Spleen (tissue), 11 donors: ENCODE measurements around the gene TMEM239. TPM values are rescaled to one million over a fixed set of nuclear protein-coding genes. Genes with fewer than 3 reads are reported as not detected.
A peak's percentile ranks its signal among the peaks of the same experiment; 100 is the strongest.

Experiments used
- DNase-seq: peaks from one replicate; pipeline ENCODE4 v3.0.0-alpha.2; 2020
- H3K27ac ChIP-seq, 8 donors: fragments of 200-600 bp; sonication (generic) in 7 of 8; 1 replicate in 4 of 8; 2 replicates in 4 of 8; pipeline versions ENCODE4 v1.5.0 to v1.8.0; 2016 to 2021; ENCODE audit warnings: inconsistent platforms in 4 of 8, mild to moderate bottlenecking in 4 of 8, moderate library complexity in 1 of 8
- H3K27me3 ChIP-seq, 7 donors: fragments of 200-600 bp; sonication (generic) in 6 of 7; replicated peaks in 1 of 7; 1 replicate in 4 of 7; 2 replicates in 3 of 7; pipeline versions ENCODE4 v1.5.0 to v1.8.0; 2016 to 2021; ENCODE audit warnings: inconsistent platforms in 3 of 7, mild to moderate bottlenecking in 1 of 7
- H3K36me3 ChIP-seq, 6 donors: fragments of 200-600 bp; sonication (generic) in 5 of 6; 1 replicate in 4 of 6; 2 replicates in 2 of 6; pipeline versions ENCODE4 v1.5.0 to v1.8.0; 2016 to 2021; ENCODE audit warnings: inconsistent platforms in 2 of 6
- H3K4me1 ChIP-seq, 6 donors: fragments of 200-600 bp; sonication (generic) in 5 of 6; 1 replicate in 3 of 6; 2 replicates in 3 of 6; pipeline versions ENCODE4 v1.5.0 to v1.8.0; 2016 to 2021; ENCODE audit warnings: inconsistent platforms in 3 of 6
- H3K4me3 ChIP-seq, 8 donors: fragments of 200-600 bp; sonication (generic) in 7 of 8; 1 replicate in 4 of 8; 2 replicates in 4 of 8; pipeline versions ENCODE4 v1.5.0 to v1.8.0; 2016 to 2021; ENCODE audit warnings: inconsistent platforms in 4 of 8, mild to moderate bottlenecking in 4 of 8, moderate library complexity in 2 of 8
- H3K9me3 ChIP-seq, 8 donors: fragments of 200-600 bp; sonication (generic) in 7 of 8; 1 replicate in 4 of 8; 2 replicates in 4 of 8; pipeline versions ENCODE4 v1.5.0 to v1.8.0; 2016 to 2021; ENCODE audit warnings: inconsistent platforms in 4 of 8
- POLR2A ChIP-seq, 3 donors: fragments of 450-650 bp; IDR thresholded peaks; one replicate each; pipeline ENCODE4 v1.5.1; 2017; ENCODE audit warnings: antibody characterized with exemption in 3 of 3, mild to moderate bottlenecking in 1 of 3
- POLR2AphosphoS5 ChIP-seq, 3 donors: sonication (generic); formaldehyde crosslinking; IDR thresholded peaks; one replicate each; pipeline ENCODE4 v1.5.1; 2017; ENCODE audit warnings: antibody characterized with exemption in 3 of 3
- WGBS, 5 donors: extraction: QIAGEN DNeasy Blood & Tissue Kit in 3 of 5; methylation state at CpG; one replicate each; pipeline versions ENCODE4 v1.1.5 to v1.1.7; 2013 to 2018; 5-methylcytosine and 5-hydroxymethylcytosine counted together
- intact Hi-C: fragments of 100-400 bp; cut with DNase I; formaldehyde crosslinking; loops from one replicate; pipeline ENCODE4 v1.15.0; 2023; ENCODE audit warnings: low total_unique reads
- polyA plus RNA-seq, 3 donors: library from polyadenylated mRNA; stranded (reverse); fragments of 200-250 nt; gene quantifications; one replicate each; pipeline ENCODE4 v1.2.1, GENCODE V29; 2013
- total RNA-seq, 7 donors: library from RNA; depleted of rRNA in 3 of 7; stranded (reverse); fragments of >200 nt in 3 of 7; fragmentation: NEBNext Ultra II Directional in 4 of 7; extraction: Animal tissue kit (Norgen Biotek cat#: 25700) in 4 of 7; gene quantifications; one replicate each; pipeline versions ENCODE4 v1.1.0 to v1.2.1, GENCODE V29; 2016 to 2021
- TF ChIP-seq, protein P1 (sequence below), 11 experiments: fragments of 200-600 bp in 7 of 11; fragments of 450-650 bp in 4 of 11; sonication (generic) in 4 of 11; IDR thresholded peaks in 8 of 11; conservative IDR thresholded peaks in 3 of 11; 1 replicate in 7 of 11; 2 replicates in 4 of 11; pipeline versions ENCODE4 v1.4.0 to v1.8.0; 2016 to 2021; ENCODE audit warnings: antibody characterized with exemption in 11 of 11, inconsistent platforms in 4 of 11, mild to moderate bottlenecking in 1 of 11
- donor health status: healthy with polysubstance abuse.
- donor health status: DM: no; HTN: no; CAD: no; lungs with moderate emphysema.
- donor health status: DM: no; HTN: no; CAD: no.
- donor health status: Bipolar disorder and iron deficiency.
- donor health status: healthy.
- donor health status: DM: no; HTN: no; CAD: no.
- donor health status: DM: yes; HTN: yes; CAD: no.

Gene TMEM239
- total and polyA plus RNA-seq, 10 donors: not detected

DNA sequence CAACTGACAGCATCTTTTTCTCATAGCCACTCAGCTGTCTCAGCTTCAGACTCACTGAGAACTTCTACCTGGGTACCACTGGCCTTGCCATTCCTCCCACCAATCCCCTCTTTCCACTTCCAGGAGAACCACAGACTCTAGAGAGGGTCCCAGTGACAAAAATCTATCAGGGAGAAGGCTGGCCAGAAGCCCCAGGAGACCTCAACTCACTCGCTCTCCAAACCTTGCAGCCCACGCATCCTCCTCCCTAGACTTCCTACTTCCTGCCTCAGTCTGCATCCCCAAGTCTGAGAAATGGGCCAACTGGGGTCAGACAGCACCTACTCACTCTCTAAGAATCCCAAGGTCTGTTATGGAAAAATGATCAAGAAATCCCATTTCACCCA lies 1.2 kb downstream of the TMEM239 start:
- TF ChIP-seq POLR2AphosphoS5 (IDR thresholded peaks at IDR 0.05) (no peak), POLR2A (IDR thresholded peaks at IDR 0.05) (no peak)
- TF ChIP-seq, protein P1, sequence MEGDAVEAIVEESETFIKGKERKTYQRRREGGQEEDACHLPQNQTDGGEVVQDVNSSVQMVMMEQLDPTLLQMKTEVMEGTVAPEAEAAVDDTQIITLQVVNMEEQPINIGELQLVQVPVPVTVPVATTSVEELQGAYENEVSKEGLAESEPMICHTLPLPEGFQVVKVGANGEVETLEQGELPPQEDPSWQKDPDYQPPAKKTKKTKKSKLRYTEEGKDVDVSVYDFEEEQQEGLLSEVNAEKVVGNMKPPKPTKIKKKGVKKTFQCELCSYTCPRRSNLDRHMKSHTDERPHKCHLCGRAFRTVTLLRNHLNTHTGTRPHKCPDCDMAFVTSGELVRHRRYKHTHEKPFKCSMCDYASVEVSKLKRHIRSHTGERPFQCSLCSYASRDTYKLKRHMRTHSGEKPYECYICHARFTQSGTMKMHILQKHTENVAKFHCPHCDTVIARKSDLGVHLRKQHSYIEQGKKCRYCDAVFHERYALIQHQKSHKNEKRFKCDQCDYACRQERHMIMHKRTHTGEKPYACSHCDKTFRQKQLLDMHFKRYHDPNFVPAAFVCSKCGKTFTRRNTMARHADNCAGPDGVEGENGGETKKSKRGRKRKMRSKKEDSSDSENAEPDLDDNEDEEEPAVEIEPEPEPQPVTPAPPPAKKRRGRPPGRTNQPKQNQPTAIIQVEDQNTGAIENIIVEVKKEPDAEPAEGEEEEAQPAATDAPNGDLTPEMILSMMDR (IDR thresholded peaks at IDR 0.05 in 8 of 11, conservative IDR thresholded peaks at IDR 0.05 in 3 of 11): no peak
- Histone ChIP-seq H3K36me3 (no peaks in the 10 kb centered on the region), H3K9me3 (peaks cover 0 to 8% (median 3%) of the 10 kb centered on the region in 8 donors), H3K27ac (no peak overlapping the region), H3K4me3 (no peak overlapping the region), H3K4me1 (peaks cover 0 to 28% (median 8%) of the 10 kb centered on the region in 6 donors), H3K27me3 (peaks cover 0 to 41% (median 18%) of the 10 kb centered on the region in 7 donors)
- WGBS, 5 donors: 81 to 89% (median 85%) methylated on average over 2 of the region's 2 CpGs
- intact Hi-C loops: no loop called here
- no peak for DNase-seq

DNA sequence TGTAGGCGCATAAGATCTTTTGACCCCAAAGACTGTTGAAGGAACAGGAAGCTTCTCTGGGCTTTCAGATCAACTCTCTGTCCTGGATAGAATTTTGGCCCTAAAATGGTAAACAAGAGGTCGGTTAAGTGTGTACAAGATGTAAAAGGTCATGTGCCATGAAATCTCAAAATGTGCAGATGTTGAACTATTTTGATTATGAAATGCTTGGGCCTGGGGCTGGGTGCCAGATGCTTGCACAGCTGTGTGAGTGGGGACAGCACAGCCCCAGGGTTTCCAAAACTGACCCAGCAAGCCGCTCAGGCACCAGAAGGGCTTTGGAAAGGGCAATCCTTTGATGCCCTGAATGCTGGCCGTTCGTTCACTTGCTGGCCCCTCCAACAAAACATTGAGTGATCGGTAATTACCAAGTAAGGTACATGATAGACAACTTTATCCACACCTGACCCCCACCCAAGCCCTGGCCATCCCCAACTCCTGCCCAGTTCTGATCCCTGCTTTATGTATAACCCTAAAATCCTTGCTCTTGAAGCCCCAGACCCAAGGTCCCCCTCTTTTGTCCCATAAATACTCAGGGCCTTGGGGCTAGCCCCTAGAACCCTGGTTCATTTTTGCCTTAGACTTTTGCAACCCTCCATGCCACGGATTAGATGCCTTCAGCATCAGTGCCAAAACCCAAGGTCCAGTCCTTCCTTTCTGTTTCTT lies 1.9 kb downstream of the TMEM239 start:
- H3K4me1 ChIP-seq: peaks cover 0 to 28% (median 8%) of the 10 kb centered on the region in 6 donors
- intact Hi-C loops: no loop called here
- peaks cover 0 to 36% (median 18%) of the 10 kb centered on the region in 7 donors for H3K27me3 ChIP-seq
- no peaks in the 10 kb centered on the region for H3K36me3 ChIP-seq
- H3K4me3 ChIP-seq: no peak overlapping the region
- H3K9me3 ChIP-seq: peaks cover 0 to under 1% (median 0%) of the 10 kb centered on the region in 8 donors
- no peak for DNase-seq
- no peak for TF ChIP-seq POLR2A (IDR thresholded peaks at IDR 0.05)
- no peak for TF ChIP-seq POLR2AphosphoS5 (IDR thresholded peaks at IDR 0.05)
- TF ChIP-seq, protein P1 (IDR thresholded peaks at IDR 0.05 in 8 of 11, conservative IDR thresholded peaks at IDR 0.05 in 3 of 11): no peak
- no peak overlapping the region for H3K27ac ChIP-seq
- WGBS, 5 donors: 73 to 89% (median 82%) methylated on average over 7 of the region's 7 CpGs

DNA sequence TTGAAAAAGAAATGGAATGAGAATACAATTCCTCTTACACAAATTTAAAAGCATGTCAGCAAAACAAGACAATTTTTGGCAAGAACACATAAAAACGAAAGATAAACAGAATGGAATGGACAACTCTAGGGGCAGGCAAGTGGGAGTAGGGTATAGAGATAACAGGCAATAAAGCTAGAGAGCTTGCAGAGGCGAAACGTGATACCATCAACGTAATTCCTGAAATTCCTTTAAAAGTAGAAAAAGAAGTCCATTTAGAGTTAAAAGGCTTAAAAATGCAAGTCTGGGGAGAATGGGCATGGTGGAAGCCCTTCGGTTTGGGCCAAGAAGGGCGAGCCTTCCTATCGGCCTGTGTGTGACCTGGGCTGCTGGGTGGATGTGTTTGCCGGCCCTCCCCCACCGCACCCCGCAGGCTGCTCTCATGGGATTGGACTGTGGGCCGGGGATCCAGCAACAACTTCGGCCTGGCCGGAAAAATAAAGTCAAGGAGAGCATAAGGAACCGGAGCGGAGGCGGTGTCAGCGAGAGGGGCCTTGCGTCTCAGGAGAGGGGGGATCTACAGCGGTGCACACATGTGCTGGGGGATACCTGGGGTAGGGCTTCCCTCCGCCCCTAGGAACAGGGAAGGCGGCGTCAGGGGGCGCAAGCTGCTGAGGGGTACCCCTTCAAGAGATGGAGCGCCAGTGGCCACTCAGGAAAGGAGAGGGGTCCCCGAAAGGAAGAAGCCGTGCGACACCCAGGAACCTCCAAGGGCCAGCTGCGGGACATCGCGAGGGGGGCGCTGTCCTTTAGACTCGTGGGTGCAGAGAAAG lies 4.1 kb downstream of the TMEM239 start:
- no peak overlapping the region for H3K4me3 ChIP-seq
- no peak for DNase-seq
- H3K27me3 ChIP-seq: peaks cover 0 to 36% (median 18%) of the 10 kb centered on the region in 7 donors
- intact Hi-C loops: no loop called here
- H3K36me3 ChIP-seq: no peaks in the 10 kb centered on the region
- H3K9me3 ChIP-seq: no peaks in the 10 kb centered on the region
- WGBS, 5 donors: 49 to 64% (median 51%) methylated on average over 32 of the region's 32 CpGs
- H3K4me1 ChIP-seq: peaks cover 0 to 28% (median 8%) of the 10 kb centered on the region in 6 donors
- H3K27ac ChIP-seq: peak overlapping the region in 4 of 8 donors; percentile 38 to 60 (median 48)
- TF ChIP-seq POLR2A (IDR thresholded peaks at IDR 0.05) (no peak), POLR2AphosphoS5 (IDR thresholded peaks at IDR 0.05) (peak in 1 of 3 donors; percentile 26)

DNA sequence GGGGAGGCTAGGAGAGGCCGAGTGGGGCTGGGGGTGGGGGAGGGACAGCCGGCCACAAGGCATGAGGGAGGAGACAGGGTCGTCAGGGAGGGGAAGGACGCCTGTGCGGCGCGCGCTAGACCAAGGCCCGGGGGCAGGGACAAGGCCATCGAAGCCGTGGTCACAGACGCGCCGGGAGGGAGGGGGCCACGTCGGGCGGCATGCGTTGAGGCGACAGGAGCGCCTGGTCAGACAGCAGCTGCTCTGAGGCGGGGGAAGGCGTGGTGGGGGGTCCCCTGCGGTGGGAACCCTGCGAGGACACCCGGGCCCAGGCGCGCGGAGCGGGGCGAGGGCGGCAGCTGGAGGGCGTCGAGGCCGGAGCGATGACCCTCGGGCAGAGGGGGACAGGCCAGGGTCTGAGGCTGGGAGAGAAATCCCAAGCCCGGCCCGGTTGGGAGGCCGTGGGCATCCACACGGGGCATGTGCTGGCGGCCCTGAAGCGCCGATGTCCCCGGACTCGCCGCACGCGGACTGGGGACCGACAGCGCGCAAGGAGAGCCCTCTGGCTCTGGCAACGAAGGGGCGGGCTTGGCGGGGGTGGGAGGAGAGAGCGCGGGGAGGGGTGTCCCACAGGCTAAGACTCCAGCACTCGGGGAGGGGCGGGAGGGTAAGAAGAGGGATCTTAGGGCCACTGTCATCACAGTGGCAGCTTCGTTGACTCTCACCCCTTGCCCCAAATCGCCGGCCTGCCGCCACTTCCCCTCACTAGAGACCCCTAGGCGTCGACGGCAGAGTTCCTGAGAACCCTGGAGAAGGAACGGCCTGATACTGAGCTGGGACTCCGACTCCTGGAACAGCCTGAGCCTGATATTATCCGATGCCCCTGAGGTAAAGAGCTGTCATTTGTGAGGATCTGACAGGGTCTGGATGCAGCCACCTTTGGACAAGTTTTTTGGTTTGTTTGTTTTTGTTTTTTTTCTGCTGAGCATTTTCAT lies 5.0 kb downstream of the TMEM239 start:
- H3K36me3 ChIP-seq: no peaks in the 10 kb centered on the region
- peaks cover 0 to 28% (median 8%) of the 10 kb centered on the region in 6 donors for H3K4me1 ChIP-seq
- no peak for DNase-seq
- H3K27me3 ChIP-seq: peaks cover 0 to 41% (median 18%) of the 10 kb centered on the region in 7 donors
- no peaks in the 10 kb centered on the region for H3K9me3 ChIP-seq
- no peak for TF ChIP-seq POLR2A (IDR thresholded peaks at IDR 0.05)
- peak in 1 of 3 donors; percentile 17 for TF ChIP-seq POLR2AphosphoS5 (IDR thresholded peaks at IDR 0.05)
- H3K4me3 ChIP-seq: no peak overlapping the region
- WGBS, 5 donors: 12 to 21% (median 15%) methylated on average over 35 to 68 of the region's 68 CpGs
- peak overlapping the region in 4 of 8 donors; percentile 38 to 60 (median 48) for H3K27ac ChIP-seq
- intact Hi-C loops: no loop called here
